GM08714 (cell line): ENCODE results near the gene OR5C1.
"Not testable (repeated sequence)": the region's sequence is repeated elsewhere in the genome, so short reads cannot be mapped to it uniquely, and the experiment has no call there.

Experiments used
- H3K4me3 ChIP-seq: fragments of 200-500 bp; sonication (Bioruptor generic); 2 replicates; pipeline ENCODE4 v1.5.1; 2014; ENCODE audit warnings: mild to moderate bottlenecking, low read length, inconsistent platforms
- ZNF274 ChIP-seq: IDR thresholded peaks from 2 replicates; pipeline ENCODE4 v1.6.1; 2012; ENCODE audit warnings: mild to moderate bottlenecking, low read depth, low read length

Gene OR5C1

DNA sequence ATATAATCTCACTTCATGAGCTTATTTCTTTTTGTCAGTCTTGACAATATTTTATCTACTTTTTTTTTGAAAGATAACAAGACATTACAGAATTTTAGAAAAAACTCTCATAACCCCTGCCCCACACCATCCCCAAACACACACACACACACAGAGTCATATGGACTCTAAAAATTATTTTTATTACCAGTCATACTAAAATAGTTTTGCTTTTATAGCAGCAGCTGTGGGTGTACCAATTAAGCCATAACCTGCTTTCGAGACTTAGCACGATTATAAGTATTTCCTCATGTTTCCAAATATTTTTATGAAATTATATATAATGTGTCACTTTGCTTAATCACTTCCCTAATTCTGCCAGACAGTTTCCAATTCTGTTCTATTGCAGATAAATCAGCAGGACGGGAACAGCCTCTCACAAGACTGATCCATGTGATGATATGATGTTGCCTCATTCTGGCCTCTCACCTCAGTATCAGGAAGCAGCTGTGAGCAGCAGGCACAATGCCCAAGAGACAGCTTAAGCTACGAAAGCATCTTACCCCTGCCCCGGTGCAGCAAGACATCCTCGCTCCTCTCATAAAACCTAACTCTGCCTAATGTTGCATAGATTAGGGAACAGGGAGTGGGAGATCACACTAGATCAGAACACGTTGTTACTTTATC, 32.7 kb downstream of the OR5C1 start:
- no peak for TF ChIP-seq ZNF274
- no peak overlapping the region for H3K4me3 ChIP-seq

- no peak for TF ChIP-seq ZNF274
These were observed 33.3 kb downstream of the OR5C1 start for GRCh38 chr9:122822056-122822455.

DNA sequence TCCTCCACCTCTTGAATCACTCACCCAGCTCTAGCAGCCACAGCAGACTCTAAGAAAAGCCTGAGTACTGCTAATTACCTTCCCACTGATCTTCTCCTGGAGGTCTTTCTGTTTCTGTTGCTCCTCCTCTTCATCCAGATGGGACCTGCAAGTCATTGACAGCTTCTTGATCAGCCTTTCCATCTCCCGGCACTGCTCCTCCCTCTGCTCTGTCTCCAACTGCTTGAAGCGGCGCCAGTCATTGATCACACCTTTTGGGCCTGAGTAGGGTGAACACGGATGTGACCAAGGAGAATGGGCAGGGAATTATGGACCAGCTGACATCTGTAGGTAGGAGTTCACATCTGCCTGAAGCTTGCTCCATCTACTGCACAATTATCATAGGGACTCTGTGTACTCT, 34.2 kb downstream of the OR5C1 start:
- no peak overlapping the region for H3K4me3 ChIP-seq
- no peak for TF ChIP-seq ZNF274

More at GRCh38 chr9:122822056-122822455, 33.3 kb downstream of the OR5C1 start:
- no peak overlapping the region for H3K4me3 ChIP-seq

GRCh38 chr9:122827761-122828093, 39.0 kb downstream of the OR5C1 start:
- H3K4me3 ChIP-seq: peak overlapping the region; percentile 85
- no peak for TF ChIP-seq ZNF274

DNA sequence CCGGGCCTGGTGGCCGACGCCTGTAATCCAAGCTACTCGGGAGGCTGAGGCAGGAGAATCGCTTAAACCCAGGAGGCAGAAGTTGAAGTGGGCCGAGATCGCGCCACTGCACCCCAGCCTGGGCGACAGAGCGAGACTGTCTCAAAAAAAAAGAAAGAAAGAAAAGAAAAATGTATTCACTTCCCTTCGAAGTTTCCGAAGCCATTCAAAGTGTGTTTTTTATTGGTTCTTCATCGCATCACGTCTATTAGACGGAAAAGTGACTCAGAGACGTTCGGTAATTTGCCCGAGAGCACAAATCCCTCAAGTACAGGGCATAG, 40.2 kb downstream of the OR5C1 start:
- peak overlapping the region; percentile 85; the same call in 1 of the 2 replicates for H3K4me3 ChIP-seq

DNA sequence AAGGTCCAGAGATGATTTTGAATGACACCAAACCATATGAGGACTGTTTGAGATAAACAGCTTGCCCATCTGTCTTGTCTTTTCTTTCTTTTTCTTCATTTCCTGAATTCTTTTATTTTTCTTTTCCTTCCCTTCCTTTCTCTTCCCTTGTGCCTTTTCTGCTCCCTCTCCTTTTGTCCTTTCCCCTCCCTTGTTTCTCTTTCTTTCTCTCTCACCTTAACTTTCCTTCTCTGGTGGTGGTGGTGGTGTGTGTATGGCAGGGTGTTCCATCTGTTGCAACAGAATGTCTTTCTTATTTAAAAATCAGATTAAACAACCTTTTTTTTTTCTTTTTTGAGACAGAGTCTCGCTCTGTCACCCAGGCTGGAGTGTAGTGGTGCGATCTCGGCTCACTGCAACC, 43.5 kb downstream of the OR5C1 start:
- TF ChIP-seq ZNF274: no peak
- no peak overlapping the region for H3K4me3 ChIP-seq

DNA sequence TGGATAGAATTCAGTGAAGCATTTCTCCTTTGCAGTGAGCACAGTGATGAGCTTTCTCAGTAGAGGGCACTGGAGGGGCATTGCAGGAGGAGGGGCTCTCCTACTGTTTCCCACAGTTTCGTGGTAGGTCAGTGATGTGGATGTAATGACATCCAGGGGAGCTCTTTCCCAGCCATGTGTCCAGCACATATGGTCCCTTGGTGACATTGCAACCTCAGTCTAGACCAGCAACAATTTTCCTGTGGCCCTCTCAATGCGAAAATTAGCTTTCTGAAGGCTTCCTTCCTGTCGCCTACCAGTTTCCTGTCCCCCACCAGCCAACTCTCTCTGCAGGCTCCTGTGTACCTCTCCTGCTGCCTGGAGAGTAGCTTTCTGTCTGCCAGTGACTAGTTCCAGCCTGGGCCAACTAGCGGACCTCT, 46.6 kb downstream of the OR5C1 start:
- H3K4me3 ChIP-seq: no peak overlapping the region; the same call in 1 of the 2 replicates
- no peak for TF ChIP-seq ZNF274

- no peak for TF ChIP-seq ZNF274
- no peak overlapping the region for H3K4me3 ChIP-seq
These were observed 48.6 kb downstream of the OR5C1 start for GRCh38 chr9:122837266-122837850.

DNA sequence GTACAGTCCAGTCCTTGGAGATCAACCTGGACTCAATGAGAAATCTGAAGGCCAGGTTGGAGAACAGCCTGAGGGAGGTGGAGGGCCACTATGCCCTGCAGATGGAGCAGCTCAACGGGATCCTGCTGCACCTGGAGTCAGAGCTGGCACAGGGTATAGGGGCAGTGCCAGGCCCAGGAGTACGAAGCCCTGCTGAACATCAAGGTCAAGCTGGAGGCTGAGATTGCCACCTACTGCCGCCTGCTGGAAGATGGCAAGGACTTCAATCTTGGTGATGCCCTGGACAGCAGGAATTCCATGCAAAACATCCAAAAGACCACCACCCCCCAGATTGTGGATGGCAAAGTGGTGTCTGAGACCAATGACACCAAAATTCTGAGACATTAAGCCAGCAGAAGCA, 49.7 kb downstream of the OR5C1 start:
- not testable (repeated sequence) for H3K4me3 ChIP-seq
